WTC11 (cell line): Measurements from ENCODE around the gene DBN1.

Experiments
- JUN ChIP-seq: sonication (generic); formaldehyde crosslinking; IDR thresholded peaks from 2 replicates; pipeline ENCODE4 v1.8.0; 2023; ENCODE audit warnings: mild to moderate bottlenecking, missing genetic modification reagents
- NR3C1 ChIP-seq: sonication (generic); formaldehyde crosslinking; conservative IDR thresholded peaks from 2 replicates; pipeline ENCODE4 v1.8.1; 2023; ENCODE audit warnings: low read depth, mild to moderate bottlenecking, missing genetic modification reagents
- ZBTB21 ChIP-seq: sonication (generic); formaldehyde crosslinking; IDR thresholded peaks from 2 replicates; pipeline ENCODE4 v1.8.1; 2023; ENCODE audit warnings: mild to moderate bottlenecking, missing genetic modification reagents, borderline replicate concordance

DNA sequence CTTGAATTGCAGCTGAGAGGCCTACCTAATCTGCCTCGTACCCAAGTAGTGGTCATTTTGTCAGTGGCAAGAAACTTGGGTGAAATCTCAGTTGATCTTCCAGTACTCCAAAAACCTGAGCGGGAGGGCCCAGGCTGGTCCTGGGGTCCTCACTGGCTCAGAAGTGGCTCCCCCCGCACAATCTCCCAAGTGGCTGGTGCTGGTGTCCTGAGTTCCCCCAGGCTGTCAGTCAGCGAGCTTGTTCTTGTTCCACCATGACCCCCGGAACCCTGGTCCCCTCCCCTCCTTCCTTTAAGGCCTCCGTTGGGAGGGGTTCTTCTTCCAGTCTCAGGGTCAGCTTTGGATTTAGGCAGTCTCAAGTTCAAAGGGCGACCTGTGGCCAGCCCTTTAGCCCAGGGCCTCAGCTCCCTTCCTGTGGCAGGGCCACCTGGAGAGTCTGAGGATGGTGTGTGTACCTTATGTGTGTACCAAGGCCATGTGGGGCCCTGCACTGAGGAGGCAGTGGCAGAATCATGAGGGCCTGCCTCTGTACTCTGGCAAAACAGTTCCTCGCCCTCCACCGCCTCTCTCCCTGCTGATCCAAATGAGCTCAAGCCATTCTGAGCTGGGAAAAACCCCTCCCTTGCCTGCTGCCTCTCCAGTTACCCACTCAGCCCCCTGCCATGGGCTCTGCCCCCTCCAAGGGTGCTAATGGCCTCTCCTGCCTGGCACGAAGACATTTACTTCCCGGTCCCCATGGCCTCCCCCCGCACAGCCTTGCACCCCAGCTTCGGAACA lies 4.5 kb upstream of the DBN1 start:
- no peak for TF ChIP-seq NR3C1 (CRISPR knock-in tag)
- no peak for TF ChIP-seq ZBTB21 (CRISPR knock-in tag)
- no peak for TF ChIP-seq JUN
